Activated CD4-positive, alpha-beta T cell treated with anti-CD3 and anti-CD28 coated beads for 1 hour (primary cell): ENCODE results near the gene TTLL1.

Source experiments
- DNase-seq: peaks from one replicate; pipeline ENCODE4 v3.0.0-alpha.2; 2020

TTLL1 gene

DNA sequence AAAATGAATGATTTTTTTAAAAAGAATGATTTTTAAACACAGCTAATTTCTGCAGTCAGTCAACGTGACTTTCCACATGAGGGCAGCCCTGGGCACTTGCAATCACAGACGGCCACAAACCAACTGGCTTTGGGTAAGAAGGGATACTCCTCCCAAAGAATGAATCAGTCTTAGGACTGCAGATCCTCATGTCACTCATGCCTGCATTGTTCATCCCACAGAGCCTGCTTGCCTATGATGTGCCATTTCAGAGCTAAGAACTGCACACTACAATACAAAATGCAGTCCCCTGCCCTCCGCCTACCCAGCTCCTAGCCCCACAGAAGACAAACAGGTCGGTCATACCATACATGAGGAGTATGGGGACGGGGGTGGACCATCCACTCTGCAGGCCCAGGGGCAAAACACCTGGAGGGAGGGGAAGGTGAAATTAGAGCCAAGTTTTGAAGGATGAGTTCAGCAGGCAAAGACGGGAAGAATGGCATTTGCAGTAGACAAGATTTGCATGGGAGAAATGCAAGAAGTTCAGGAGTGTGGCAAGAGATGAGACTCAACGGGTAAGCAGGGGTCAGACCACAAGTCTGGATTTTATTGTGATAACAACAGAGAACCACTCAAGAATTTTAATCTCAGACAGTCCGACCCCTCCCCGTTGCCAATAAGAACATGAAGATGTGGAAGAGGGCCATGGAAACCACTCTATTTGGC, 98.9 kb downstream of the TTLL1 start:
- no peak for DNase-seq
